GM18520 (cell line): ENCODE data around the gene KCNJ10.

Experiments
- ATAC-seq: cut with Tn5 transposase; IDR thresholded peaks from one replicate; pipeline ENCODE4 v1.9.1; 2021; ENCODE audit not compliant: unreplicated experiment

The KCNJ10 gene

GRCh38 chr1:159992161-159992560, 77.8 kb downstream of the KCNJ10 start:
- ATAC-seq: no peak

GRCh38 chr1:159991513-159991912, 78.4 kb downstream of the KCNJ10 start:
- ATAC-seq: no peak

DNA sequence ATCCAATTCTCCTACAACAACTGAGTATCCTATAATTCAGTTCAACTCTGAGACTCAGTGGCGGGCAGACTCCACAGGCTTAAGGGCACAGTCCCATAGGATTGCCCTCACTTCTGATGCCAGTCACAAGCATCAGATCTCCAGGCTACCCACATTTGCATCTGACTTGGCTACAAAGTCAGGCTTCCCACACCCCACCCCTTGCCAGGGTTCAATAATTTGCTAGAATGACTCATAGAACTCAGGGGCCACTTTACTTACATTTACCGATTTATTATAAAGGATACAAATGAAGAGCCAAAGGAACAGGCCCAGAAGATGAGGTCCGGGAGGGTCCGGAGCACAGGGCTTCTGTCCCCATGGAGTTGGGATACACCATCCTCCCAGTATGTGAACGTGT, 80.0 kb downstream of the KCNJ10 start:
- no peak for ATAC-seq

GRCh38 chr1:159989581-159989980, 80.4 kb downstream of the KCNJ10 start:
- ATAC-seq: no peak

DNA sequence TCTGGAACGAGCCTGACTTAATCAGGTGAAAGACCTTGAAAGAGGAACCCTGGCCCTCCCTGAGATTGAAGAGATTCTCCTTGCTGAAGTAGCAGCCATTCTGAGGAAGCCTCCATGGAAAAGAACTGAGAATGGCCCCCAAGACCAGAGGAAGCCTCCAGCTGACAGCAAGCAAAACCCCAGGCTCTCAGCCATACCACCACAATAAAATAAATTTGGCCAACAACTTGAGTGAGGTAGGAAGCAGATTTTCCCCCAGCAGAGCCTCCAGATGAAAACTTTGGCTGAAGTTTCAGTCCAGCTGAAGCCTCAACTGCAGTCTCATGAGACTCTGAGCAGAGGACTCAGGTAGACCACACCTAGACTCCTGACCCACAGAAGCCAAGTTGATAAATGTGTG, 82.0 kb downstream of the KCNJ10 start:
- ATAC-seq: no peak

DNA sequence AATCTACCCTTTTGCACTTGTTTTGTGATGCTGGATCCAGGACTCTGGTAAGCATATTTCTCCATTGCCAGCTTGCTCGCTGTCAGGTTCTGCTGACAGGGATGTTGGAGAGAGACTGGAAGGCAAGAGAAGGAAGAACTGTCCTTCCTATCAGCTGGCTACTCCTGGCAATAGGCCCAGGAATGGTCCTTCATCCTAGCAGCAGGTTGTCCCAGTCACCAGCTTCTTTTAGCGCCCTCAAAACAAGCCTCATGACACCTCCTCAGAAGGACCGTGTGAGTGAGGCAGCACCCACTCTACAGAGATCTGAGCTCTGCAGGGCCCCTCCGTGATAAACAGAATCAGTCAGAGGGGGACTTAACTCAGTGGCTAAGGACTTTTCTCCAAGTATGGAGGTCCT, 82.8 kb downstream of the KCNJ10 start:
- no peak for ATAC-seq

DNA sequence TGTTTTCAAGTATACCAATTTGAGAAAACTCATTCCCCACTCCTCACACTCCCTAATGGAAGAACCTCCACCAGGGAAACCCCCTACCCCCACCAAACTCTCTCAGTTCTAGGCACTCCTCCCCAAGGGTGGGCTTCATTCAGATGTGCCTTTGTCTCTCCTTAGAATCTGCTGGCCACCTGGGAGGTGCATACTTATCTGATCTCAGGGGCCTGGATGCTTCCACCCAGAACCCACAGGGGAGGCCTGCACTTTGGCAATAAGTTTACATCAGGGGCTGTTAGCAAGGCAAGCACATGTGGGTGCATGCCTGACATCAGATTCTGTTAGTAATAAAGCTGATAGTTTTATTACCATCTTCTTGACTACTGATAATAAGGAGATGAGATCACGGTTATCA, 83.4 kb downstream of the KCNJ10 start:
- no peak for ATAC-seq

DNA sequence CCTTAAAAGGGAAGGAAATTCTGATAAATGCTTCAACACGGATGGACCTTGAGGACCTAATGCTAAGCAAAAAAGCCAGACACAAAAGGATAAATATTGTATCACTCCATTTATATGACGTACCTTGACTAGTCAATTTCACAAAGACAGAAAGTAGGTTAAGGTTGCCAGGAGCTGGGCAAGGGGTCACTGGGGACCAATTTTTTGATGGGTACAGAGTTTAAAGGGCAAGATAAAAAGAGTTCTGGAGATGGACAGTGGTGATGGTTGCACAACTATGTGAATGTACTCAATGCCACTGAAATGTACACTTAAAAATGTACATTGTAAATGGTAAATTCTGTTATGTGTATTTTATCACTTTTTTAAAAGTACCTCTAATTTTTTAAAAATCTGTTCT, 83.9 kb downstream of the KCNJ10 start:
- ATAC-seq: no peak

- ATAC-seq: no peak
Measured at GRCh38 chr1:159985473-159985872, 84.5 kb downstream of the KCNJ10 start.

GRCh38 chr1:159983681-159984080, 86.3 kb downstream of the KCNJ10 start:
- no peak for ATAC-seq

DNA sequence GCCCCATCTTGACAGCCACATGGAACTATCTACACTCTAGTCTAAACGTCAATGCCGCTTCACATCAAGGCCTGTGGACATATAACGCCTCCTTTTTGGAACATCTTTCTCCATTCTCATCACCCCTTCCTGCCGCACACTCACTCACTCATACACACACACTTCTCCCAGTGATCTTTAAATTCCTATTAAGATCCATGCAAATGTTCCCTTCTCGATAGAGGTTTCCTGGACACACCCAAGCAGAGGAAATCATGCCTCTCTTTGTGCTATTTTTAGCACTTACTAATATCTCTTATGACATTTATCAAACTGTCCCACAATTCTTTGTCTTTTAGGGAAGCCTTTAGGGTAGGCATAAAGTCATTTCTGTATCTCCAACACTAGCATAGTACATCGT, 87.7 kb downstream of the KCNJ10 start:
- ATAC-seq: no peak

DNA sequence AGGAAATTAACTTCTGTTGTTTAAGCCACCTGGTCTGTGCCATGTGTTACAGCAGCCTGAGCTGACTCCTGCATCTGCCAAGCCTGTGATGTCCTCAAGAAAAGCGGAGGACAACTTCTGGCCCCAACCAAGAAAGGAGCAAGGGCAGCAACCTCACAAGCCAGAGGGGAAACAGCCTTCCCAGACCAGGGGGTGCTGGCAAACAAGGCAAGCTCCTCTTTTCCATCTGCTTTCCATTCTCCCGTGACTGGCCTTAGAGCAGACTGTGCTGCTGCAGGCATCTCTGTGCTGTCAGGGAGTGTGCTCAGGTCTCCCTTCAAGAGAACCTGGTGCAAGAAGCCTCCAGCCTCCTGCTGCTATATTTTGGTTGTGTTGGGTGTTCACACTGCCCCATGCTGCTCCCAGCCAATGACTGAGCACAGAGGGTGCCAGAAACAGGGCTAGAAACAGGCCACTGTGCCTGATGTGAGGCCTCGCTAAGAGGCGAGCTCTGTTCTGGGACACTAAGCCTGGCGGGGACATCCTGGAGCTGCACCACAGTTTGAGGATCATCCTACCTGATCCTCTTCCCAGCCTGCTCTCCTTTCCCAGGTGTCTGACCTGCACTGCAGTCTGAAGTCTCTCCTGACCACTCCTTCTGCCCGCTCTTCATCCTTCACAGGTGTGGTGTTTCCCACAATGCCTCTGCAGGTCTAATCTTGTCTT, 88.5 kb downstream of the KCNJ10 start:
- no peak for ATAC-seq

- no peak for ATAC-seq
Measured at GRCh38 chr1:159980786-159981185, 89.2 kb downstream of the KCNJ10 start.

- no peak for ATAC-seq
Measured at GRCh38 chr1:159980076-159980475, 89.9 kb downstream of the KCNJ10 start.

DNA sequence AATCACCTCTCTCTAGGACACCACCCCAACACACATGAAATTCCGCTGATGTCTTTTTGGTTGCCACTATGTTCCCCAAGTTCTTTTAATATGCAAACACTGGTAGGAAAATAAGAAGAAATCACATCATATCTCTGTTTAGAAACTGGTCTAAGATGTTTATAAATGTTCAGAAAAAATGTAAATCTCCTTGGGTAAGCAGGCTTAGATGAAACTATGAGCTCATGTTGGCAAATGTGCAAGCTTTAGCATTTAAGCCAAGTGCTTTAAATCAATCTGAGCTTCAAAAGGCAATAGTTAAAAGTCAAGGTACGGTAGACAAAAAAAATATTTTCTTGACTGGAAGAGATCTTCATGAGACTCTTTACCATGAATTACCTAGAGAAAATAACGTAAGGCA, 90.7 kb downstream of the KCNJ10 start:
- no peak for ATAC-seq

GRCh38 chr1:159978107-159978398, 91.9 kb downstream of the KCNJ10 start:
- no peak for ATAC-seq

DNA sequence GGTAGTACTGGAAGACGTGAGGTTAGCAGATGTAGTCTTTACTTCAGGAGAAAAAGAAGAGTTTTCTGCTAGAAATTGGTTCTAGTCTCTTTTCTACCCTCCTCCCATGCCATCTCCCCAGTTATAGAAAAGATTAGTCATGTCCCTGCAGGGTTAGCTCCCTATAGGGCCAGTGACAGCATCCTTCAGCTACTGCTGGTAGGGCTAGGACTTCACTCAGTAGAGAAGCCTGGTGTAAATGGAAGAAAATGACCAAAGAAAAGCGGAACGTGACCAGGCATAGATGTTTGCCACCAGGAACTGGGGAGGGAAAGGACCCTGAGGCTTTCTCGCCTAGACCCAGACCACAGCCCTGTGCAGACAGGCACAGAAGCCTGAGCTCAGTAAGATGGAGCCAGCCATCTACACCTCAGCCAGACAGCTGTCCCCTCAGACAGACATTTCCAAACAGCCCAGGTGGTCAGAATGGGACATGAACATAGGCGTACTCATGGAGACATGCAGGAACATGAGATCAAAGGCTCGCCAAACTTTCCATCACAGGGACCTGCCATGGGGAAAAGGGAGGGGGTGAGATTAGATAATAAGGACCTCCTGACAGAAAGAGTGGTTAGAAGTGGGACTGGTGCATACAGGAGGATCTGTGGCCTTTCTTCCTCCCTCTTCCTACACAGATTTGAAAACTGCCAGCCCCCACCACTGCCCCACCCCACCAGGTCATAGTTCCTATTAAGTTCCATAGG, 92.4 kb downstream of the KCNJ10 start:
- no peak for ATAC-seq

- no peak for ATAC-seq
Measured at GRCh38 chr1:159974350-159974965, 95.5 kb downstream of the KCNJ10 start.

DNA sequence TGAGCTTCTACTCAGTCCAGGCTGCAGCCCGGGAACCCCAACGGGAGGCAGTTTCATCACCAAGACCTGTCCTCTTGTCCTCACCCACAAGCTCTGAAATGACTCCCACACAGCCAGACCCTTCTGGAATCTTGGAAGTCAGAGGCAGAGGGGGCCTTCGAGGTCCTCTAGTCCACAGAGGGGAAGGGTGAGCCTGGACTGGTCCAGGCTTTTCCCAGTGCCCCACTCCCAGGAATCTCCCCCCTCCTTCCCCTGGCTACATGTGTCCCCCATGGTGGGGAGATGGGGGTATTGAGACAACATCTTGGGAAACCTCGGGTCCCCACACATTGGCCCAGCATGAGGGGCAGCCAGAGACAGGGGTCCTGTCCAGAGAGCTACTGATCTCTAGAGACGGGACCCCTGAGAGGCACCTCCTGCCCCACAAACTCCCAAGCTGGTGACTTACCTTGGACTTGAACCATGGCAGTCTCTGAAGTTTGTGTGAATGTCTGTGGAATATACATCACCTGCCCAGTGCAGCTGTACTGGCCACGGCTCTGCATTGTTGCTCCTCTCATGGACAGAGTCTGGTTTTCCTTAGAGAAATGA, 96.5 kb downstream of the KCNJ10 start:
- ATAC-seq: no peak

DNA sequence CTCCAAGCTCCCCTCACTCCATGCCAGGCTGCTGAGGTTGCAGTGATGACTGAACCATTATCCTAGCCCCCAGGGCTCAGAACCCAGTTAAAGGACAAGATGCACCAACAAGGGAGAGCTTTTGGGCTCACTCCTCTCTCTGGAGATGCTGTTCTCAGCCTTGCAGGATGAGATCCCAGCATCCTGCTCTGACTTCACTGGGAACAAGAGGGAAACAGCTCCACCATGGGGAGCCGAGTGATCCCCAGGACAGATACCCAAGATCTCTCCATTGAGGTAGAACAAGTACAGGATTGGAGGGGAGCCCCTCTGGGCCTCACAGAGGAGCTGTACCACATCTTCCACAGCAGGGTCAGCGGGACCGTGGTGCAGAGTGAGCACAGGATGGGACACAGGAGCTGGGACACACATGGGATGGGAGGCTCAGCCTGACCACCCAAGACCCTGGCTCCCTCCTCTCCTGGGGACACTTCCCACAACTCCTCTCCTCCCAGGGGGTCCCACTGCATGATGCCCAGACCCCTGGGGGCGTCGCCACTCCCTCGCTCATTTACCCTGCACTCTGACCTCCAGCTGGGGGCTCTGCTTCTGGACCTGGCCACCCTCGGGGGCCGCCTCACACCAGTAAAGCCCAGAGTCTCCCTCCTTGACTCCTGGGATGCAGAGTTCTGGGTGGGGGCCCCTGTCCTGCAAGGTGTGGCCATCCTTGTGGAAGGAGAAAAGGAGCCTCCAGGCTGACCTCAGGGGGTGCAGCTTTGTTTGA, 97.3 kb downstream of the KCNJ10 start:
- ATAC-seq: no peak

DNA sequence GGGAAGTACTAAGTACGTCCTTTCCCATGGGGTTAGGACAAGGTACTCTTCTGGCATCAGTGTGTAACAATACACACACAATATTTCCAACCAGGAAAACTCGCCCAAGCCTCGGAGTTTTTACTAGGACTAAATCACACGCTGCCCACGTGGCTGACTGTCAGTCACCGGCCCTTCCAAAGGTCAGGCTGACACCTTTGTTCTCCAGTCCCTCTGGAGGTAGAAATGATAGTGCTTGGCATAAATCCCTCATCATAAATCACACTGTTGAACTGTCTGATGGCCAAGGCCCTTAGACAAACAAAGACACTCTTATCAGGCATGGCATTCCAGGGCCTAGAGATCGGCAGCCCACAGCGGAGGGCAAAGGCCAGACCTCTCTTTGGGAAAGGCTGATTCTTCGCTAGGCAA, 99.0 kb downstream of the KCNJ10 start:
- no peak for ATAC-seq
